ENCODE measurements around the gene EML5.

DNA sequence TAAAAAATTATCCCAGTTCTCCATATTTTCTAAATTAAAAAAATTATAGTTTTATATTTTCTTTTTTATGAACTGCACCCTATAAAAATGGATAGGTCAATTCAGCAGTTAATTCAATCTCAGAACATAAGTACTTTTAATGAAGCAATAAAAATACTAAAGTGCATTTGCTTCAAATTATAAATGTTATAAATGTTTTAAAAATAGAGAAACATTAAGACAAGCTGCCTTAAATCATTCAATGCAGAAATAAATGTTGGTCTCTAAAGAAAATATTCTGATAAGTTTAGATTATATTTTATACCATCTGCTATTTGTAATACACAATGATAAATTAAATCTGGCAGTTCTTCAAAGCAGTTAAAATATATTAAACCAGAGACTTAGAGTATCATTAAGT, 164.3 kb downstream of the EML5 start:
- TF ChIP-seq, protein P1, sequence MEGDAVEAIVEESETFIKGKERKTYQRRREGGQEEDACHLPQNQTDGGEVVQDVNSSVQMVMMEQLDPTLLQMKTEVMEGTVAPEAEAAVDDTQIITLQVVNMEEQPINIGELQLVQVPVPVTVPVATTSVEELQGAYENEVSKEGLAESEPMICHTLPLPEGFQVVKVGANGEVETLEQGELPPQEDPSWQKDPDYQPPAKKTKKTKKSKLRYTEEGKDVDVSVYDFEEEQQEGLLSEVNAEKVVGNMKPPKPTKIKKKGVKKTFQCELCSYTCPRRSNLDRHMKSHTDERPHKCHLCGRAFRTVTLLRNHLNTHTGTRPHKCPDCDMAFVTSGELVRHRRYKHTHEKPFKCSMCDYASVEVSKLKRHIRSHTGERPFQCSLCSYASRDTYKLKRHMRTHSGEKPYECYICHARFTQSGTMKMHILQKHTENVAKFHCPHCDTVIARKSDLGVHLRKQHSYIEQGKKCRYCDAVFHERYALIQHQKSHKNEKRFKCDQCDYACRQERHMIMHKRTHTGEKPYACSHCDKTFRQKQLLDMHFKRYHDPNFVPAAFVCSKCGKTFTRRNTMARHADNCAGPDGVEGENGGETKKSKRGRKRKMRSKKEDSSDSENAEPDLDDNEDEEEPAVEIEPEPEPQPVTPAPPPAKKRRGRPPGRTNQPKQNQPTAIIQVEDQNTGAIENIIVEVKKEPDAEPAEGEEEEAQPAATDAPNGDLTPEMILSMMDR (IDR thresholded peaks at IDR 0.05), result no peak
- no peak for TF ChIP-seq POLR2A (IDR thresholded peaks at IDR 0.05)
